GM12864 (cell line): ENCODE results near the gene CALML6.
"Not testable (repeated sequence)": the region's sequence is repeated elsewhere in the genome, so short reads cannot be mapped to it uniquely, and the experiment has no call there.

ENCODE experiments used
- DNase-seq: peaks from one replicate; pipeline ENCODE4 v3.0.0-alpha.2; 2011; ENCODE audit warnings: low read depth
- H3K4me3 ChIP-seq: 2 replicates; pipeline ENCODE4 v1.5.1; 2011; ENCODE audit warnings: mild to moderate bottlenecking, low read depth, low read length, control low read depth
- CTCF ChIP-seq: IDR thresholded peaks from 2 replicates; pipeline ENCODE4 v1.5.1; 2011; ENCODE audit warnings: low read depth, mild to moderate bottlenecking, moderate library complexity, low read length, control low read depth, inconsistent platforms; ENCODE audit errors: missing control alignments

Gene CALML6

GRCh38 chr1:1876335-1876930 lies 38.6 kb upstream of the CALML6 start:
- no peak overlapping the region for H3K4me3 ChIP-seq
- DNase-seq: no peak
- TF ChIP-seq CTCF: no peak

- TF ChIP-seq CTCF: no peak
- DNase-seq: no peak
- no peak overlapping the region for H3K4me3 ChIP-seq
These were observed 37.1 kb upstream of the CALML6 start for GRCh38 chr1:1877865-1878436.

- H3K4me3 ChIP-seq: no peak overlapping the region
- DNase-seq: no peak
- TF ChIP-seq CTCF: no peak
These were observed 35.1 kb upstream of the CALML6 start for GRCh38 chr1:1879942-1880341.

- H3K4me3 ChIP-seq: no peak overlapping the region
- no peak for DNase-seq
- TF ChIP-seq CTCF: no peak
These were observed 34.3 kb upstream of the CALML6 start for GRCh38 chr1:1880617-1881312.

- no peak overlapping the region for H3K4me3 ChIP-seq
- DNase-seq: no peak
- no peak for TF ChIP-seq CTCF
These were observed 33.3 kb upstream of the CALML6 start for GRCh38 chr1:1881727-1882126.

GRCh38 chr1:1883092-1883873 lies 31.8 kb upstream of the CALML6 start:
- no peak overlapping the region for H3K4me3 ChIP-seq
- no peak for DNase-seq
- no peak for TF ChIP-seq CTCF

- not testable (repeated sequence) for H3K4me3 ChIP-seq, DNase-seq
These were observed 31.2 kb upstream of the CALML6 start for GRCh38 chr1:1883890-1884289.
